G401 (cell line): ENCODE data around the gene MAD2L2. TPM values are rescaled to one million over a fixed set of nuclear protein-coding genes. Genes with fewer than 3 reads are reported as not detected.

Experiments used
- DNase-seq: peaks from one replicate; pipeline ENCODE4 v3.0.0-alpha.2; 2015; ENCODE audit warnings: low spot score
- in situ Hi-C: cut with HindIII; loops from 2 replicates; pipeline ENCODE4 v1.10.0; 2016; ENCODE audit warnings: low sequenced_read_pairs, mixed read lengths
- total RNA-seq: library from RNA; depleted of rRNA; stranded (reverse); fragments of >200 nt; shearing (Covaris generic); gene quantifications from 2 replicates; pipeline ENCODE4 v1.2.3, GENCODE V29; 2014

Gene MAD2L2
- total RNA-seq, 1 experiment from 2014 or later, result 155 TPM

DNA sequence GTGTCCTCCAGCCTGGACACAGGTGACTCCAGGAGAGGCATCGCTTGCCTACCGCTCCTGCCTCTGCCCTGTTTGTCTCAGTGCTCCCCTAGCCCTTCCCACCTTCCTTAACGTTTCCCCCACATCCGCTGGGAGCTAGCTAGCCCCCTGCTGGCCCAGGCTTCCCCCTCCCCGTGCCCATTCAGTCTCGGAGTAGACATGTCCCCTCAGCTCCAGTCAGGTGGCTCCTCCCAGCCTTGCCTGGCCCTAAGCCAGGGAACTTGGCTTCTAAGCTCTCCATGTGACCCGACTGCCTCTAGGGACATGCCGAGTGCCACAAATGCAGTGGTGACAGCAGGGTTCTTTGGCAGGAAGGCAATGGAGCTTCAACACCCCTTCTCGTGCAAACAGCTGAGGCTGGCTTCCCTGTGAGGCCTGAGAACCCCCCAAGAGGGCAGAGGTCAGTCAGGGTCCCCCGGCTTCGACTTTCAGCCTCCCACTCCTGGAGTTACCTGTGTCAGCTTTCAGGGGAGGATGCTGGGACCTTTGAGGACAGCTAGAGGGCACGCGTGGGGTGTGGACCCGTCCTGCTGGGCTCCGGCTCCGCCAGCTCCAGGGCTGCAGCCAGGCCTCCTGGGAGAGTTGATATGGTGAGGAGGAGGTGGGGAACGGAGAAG, 26.8 kb upstream of the MAD2L2 start:
- in situ Hi-C loops, result no loop called here
- DNase-seq, result peak; percentile 58

DNA sequence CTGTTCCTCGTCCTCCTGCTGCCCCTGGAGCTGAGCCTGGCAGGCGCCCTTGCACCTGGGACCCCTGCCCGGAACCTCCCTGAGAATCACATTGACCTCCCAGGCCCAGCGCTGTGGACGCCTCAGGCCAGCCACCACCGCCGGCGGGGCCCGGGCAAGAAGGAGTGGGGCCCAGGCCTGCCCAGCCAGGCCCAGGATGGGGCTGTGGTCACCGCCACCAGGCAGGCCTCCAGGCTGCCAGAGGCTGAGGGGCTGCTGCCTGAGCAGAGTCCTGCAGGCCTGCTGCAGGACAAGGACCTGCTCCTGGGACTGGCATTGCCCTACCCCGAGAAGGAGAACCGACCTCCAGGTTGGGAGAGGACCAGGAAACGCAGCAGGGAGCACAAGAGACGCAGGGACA, 25.3 kb upstream of the MAD2L2 start:
- DNase-seq, result no peak
- in situ Hi-C loops, result no loop called here

DNA sequence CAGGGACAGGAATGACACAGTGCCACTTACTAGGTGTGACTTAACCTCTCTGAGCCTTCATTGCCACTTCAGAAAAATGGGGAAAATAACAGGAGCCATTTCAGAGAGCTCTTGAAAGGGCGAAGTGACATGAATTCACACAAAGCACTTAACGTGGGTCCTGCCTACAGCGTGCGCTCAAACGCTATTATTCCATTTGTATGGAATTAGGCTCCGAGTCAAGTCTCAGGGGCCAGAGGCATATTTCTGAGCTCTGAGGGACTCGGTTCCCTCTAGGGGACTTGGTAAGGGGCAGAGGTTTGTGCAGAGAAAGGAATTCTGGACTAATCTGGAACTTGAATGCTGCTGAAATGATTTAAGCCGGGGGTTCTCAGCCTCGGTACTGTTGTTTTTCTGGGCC, 24.6 kb upstream of the MAD2L2 start:
- in situ Hi-C loops, result no loop called here
- no peak for DNase-seq

GRCh38 chr1:11704691-11705475, 23.9 kb upstream of the MAD2L2 start:
- in situ Hi-C loops, result no loop called here
- DNase-seq, result no peak

- in situ Hi-C loops, result no loop called here
- DNase-seq, result peak; percentile 37
Observed at GRCh38 chr1:11704194-11704529, 23.2 kb upstream of the MAD2L2 start.

- in situ Hi-C loops, result no loop called here
- no peak for DNase-seq
Observed at GRCh38 chr1:11703357-11704193, 22.6 kb upstream of the MAD2L2 start.

GRCh38 chr1:11701981-11702803, 21.2 kb upstream of the MAD2L2 start:
- DNase-seq, result no peak
- in situ Hi-C loops, result no loop called here

- peak; percentile 95 for DNase-seq
- in situ Hi-C loops, result no loop called here
Observed at GRCh38 chr1:11701551-11701961, 20.6 kb upstream of the MAD2L2 start.

- in situ Hi-C loops, result no loop called here
- peak; percentile 50 for DNase-seq
Observed at GRCh38 chr1:11700601-11701467, 19.9 kb upstream of the MAD2L2 start.

DNA sequence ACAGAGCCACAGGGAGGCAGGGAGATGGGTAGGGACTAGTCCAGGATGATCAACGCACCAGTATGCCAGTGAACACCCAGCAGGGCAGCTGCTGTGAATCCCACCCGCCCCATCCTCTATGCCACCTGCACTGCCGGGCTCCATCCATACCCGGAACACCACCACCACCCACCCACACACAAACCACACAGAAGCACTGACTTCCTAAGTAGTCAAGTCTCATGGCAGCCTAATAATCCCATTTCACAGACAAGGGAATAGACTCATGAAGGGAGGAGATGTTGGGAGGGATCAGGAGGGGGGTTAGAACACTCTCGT, 16.9 kb upstream of the MAD2L2 start:
- in situ Hi-C loops, result no loop called here
- DNase-seq, result no peak

- no peak for DNase-seq
- in situ Hi-C loops, result no loop called here
Observed at GRCh38 chr1:11697188-11697892, 16.4 kb upstream of the MAD2L2 start.

- in situ Hi-C loops, result no loop called here
- DNase-seq, result no peak
Observed at GRCh38 chr1:11695861-11696260, 14.9 kb upstream of the MAD2L2 start.

- in situ Hi-C loops, result no loop called here
- no peak for DNase-seq
Observed at GRCh38 chr1:11693917-11694316, 13.0 kb upstream of the MAD2L2 start.

DNA sequence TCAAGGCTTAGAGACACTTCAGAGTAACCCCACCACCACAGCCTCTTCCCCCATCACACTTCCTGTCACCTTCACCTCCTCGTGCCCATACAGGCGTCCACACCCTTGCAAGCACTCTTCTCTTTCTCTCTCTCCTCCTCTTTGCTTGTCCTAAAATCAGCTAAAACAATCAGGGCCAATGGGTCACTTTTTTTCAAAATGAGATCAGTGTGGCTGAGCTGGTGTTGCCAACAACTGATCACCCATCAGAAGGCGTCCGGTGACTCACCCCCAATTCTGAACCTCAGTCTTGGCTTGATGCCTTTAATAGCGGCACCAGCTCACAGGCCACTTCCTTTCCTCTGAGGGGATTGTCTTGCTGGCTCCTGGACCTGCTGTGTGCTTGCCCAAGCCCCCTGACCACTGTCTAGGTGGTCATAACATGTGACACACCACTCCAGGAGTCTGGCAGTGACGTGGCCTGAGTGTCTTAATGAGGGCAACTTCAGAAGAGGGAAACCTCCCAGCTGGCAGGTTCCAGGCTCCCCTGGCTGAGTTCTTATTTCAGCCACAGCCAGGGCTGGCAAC, 12.2 kb upstream of the MAD2L2 start:
- in situ Hi-C loops, result no loop called here
- peak; percentile 25 for DNase-seq

- in situ Hi-C loops, result no loop called here
- DNase-seq, result no peak
Observed at GRCh38 chr1:11691928-11692711, 11.2 kb upstream of the MAD2L2 start.

DNA sequence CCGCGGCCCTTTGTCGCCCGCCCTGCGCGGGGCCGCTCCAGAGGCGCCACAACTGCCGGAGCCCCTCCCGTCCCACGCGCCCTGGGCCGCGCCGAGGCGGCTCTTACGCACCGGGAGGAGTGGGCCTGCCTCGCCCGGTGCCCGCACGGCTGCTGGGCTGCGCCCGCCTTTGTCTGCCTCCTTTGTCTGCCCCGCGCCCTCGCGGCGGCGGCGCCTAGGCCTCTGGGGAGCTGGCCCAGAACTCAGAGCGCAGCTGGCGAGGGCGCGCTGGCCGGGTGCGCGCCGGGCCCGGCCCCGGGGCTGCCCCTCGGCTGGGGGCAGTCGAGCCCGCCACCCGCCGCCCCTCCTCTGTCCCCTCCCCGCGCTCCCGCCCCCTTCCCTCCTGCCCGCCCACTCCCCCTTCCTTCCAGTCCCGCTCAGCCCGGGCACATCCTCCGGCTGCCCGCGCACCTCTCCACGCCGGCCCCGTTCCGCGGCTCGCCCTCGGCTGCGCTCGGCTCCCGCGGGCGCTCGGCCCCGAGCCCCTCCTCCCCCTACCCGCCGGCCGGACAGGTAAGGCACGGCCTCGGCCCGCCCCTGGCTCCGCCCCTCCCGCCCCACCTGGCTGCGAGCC, 10.5 kb upstream of the MAD2L2 start, which contains the start of gene DRAXIN:
DRAXIN (plus strand) TSS at position 409 of the 613 bp plus-strand sequence. CDS start 14,549 bp downstream, outside the sequence.
- no peak for DNase-seq
- in situ Hi-C loops, result no loop called here
